CD4-positive, alpha-beta T cell treated with Interleukin-12 subunit alpha and Interleukin-12 subunit beta, for 1 hour (primary cell): Measurements from ENCODE around the gene LONP2.
"Not testable (repeated sequence)": the region's sequence is repeated elsewhere in the genome, so short reads cannot be mapped to it uniquely, and the experiment has no call there.

Source experiments
- DNase-seq: peaks from one replicate; pipeline ENCODE4 v3.0.0-alpha.2; 2020

The LONP2 gene

GRCh38 chr16:48372744-48373143 lies 128.6 kb downstream of the LONP2 start:
- DNase-seq = no peak

GRCh38 chr16:48373258-48374029 lies 129.3 kb downstream of the LONP2 start:
- DNase-seq = no peak

- no peak for DNase-seq
Observed at GRCh38 chr16:48374255-48374654, 130.2 kb downstream of the LONP2 start.

- not testable (repeated sequence) for DNase-seq
Observed at GRCh38 chr16:48377301-48377700, 133.2 kb downstream of the LONP2 start.

GRCh38 chr16:48378276-48378675 lies 134.2 kb downstream of the LONP2 start:
- no peak for DNase-seq

- DNase-seq = no peak
Observed at GRCh38 chr16:48378836-48379235, 134.7 kb downstream of the LONP2 start.

GRCh38 chr16:48381201-48381600 lies 137.1 kb downstream of the LONP2 start:
- no peak for DNase-seq

GRCh38 chr16:48382131-48382530 lies 138.0 kb downstream of the LONP2 start:
- no peak for DNase-seq

GRCh38 chr16:48383009-48383876 lies 139.1 kb downstream of the LONP2 start:
- no peak for DNase-seq

GRCh38 chr16:48383877-48384519 lies 139.9 kb downstream of the LONP2 start:
- DNase-seq = peak; percentile 6

- DNase-seq = peak; percentile 53
Observed at GRCh38 chr16:48384520-48385252, 140.6 kb downstream of the LONP2 start.

- DNase-seq = peak; percentile 91
Observed at GRCh38 chr16:48385253-48386150, 141.4 kb downstream of the LONP2 start, which contains the start of gene SIAH1. TSS of gene SIAH1 (minus strand) at chr16:48385413. CDS start at chr16:48362428, 22,985 bp downstream.

GRCh38 chr16:48386559-48387312 lies 142.6 kb downstream of the LONP2 start:
- no peak for DNase-seq

GRCh38 chr16:48392407-48392806 lies 148.3 kb downstream of the LONP2 start:
- DNase-seq = no peak

- DNase-seq = no peak
Observed at GRCh38 chr16:48393485-48394354, 149.6 kb downstream of the LONP2 start.

GRCh38 chr16:48394355-48394703 lies 150.2 kb downstream of the LONP2 start:
- no peak for DNase-seq

- no peak for DNase-seq
Observed at GRCh38 chr16:48395375-48395774, 151.3 kb downstream of the LONP2 start.

GRCh38 chr16:48402547-48402946 lies 158.4 kb downstream of the LONP2 start:
- DNase-seq = not testable (repeated sequence)

GRCh38 chr16:48405153-48405552 lies 161.1 kb downstream of the LONP2 start:
- DNase-seq = no peak

GRCh38 chr16:48405907-48406306 lies 161.8 kb downstream of the LONP2 start:
- DNase-seq = no peak
